ENCODE data around the gene ATPAF2. TPM values are rescaled to one million over a fixed set of nuclear protein-coding genes. Genes with fewer than 3 reads are reported as not detected.
A peak's percentile ranks its signal among the peaks of the same experiment; 100 is the strongest.

ATPAF2 gene
- total RNA-seq, 3 donors from 2014 or later (not counting 1 experiment from before 2014, with no cell fraction given) = 31.4 to 43.4 (median 41.5) TPM

DNA sequence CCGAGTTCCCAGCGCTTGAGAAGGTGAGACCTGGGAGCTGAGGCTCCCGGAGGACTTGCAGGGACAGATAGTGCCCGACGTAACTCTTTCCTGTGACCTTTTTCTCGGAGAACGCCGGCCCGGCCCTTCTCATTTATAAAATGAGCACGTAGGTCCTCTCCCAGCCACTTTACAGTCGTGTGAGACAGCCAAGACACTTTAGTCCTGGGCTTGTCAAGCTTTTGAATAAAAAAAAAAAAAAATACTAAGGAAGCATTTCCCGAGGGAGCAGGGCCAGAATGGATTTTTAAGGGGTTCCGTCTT, 66.1 kb downstream of the ATPAF2 start:
- no peaks in the 10 kb centered on the region for H3K27me3 Mint-ChIP-seq (ENCODE audit: low read depth in 2 of 2)
- TF ChIP-seq, protein P1, sequence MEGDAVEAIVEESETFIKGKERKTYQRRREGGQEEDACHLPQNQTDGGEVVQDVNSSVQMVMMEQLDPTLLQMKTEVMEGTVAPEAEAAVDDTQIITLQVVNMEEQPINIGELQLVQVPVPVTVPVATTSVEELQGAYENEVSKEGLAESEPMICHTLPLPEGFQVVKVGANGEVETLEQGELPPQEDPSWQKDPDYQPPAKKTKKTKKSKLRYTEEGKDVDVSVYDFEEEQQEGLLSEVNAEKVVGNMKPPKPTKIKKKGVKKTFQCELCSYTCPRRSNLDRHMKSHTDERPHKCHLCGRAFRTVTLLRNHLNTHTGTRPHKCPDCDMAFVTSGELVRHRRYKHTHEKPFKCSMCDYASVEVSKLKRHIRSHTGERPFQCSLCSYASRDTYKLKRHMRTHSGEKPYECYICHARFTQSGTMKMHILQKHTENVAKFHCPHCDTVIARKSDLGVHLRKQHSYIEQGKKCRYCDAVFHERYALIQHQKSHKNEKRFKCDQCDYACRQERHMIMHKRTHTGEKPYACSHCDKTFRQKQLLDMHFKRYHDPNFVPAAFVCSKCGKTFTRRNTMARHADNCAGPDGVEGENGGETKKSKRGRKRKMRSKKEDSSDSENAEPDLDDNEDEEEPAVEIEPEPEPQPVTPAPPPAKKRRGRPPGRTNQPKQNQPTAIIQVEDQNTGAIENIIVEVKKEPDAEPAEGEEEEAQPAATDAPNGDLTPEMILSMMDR (IDR thresholded peaks at IDR 0.05) = no peak
- Histone ChIP-seq H3K4me3 (ENCODE audit: low read length) (peak overlapping the region; percentile 45), H3K9me3 (ENCODE audit: control insufficient read depth, insufficient read depth, low read length) (no peaks in the 10 kb centered on the region), H3K27me3 (ENCODE audit: control insufficient read depth, insufficient read depth, low read length) (no peaks in the 10 kb centered on the region), H3K4me1 (ENCODE audit: control insufficient read depth, insufficient read depth, low read length) (peaks cover 13% of the 10 kb centered on the region), H3K27ac (ENCODE audit: low read length) (peak overlapping the region; percentile 72), H3K36me3 (ENCODE audit: control insufficient read depth, insufficient read depth, low read length) (no peaks in the 10 kb centered on the region)
- peak overlapping the region; percentile 95 to 96 for H3K27ac Mint-ChIP-seq
- H3K4me1 Mint-ChIP-seq = peaks cover 25 to 27% of the 10 kb centered on the region in 2 donors
- H3K4me3 Mint-ChIP-seq = peak overlapping the region; percentile 99
- no peaks in the 10 kb centered on the region for H3K9me3 Mint-ChIP-seq
- H3K36me3 Mint-ChIP-seq = no peaks in the 10 kb centered on the region
- DNase-seq = no peak
- no peak for ATAC-seq
- WGBS (ENCODE audit: insufficient coverage) = 7% methylated on average over 13 of the region's 13 CpGs
- intact Hi-C loops (cut with micrococcal nuclease) = loop anchor here (1.0 to 5.0 kb wide), 3 partner anchors 66 to 291 kb away; partner anchors contain the start of genes ATPAF2, GID4 and RAI1

DNA sequence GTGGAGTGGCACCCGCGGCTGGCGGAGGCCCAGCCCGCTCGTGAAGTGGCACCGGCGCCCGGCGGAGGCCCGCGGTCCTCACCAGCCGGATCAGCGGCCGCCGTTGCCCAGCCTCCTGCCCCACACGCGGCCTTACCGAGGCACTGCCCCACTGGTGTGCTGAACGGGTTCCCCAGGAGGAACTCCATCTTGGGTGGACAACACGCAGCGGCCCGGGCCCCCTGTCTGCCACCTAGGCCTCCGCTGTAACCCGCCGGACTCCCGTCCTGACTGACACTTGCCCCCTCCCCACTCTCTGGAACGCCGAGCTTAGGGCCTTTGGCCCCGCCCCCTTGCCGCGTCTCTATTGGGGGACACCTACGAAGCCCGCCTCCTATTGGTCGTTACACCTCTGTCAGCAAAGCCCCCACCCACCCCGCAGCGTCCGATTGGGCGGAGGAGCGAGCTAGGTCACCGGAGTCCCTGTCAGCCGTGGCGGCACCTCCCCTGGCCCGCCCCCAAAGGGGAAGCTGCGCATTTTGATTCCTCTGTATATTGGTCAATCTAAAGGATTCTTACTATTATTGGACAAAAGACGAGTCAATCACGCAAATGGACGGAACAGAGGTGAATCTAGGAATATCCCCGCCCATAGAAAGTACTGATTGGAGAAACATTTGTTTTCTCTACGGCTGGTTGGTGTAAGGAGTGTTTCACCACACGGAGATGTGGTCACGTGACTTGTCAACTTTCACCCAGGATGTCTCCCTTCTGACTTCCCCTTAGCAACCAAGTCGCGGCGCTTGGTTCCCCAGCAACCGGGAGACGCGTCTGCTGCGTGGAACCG, 66.6 kb downstream of the ATPAF2 start, which contains the start of the genes DRC3 and TOM1L2:
TSS of gene DRC3 (plus strand) at position 737 of the 826 bp plus-strand sequence. CDS start 4,737 bp downstream, outside the sequence.
TSS of gene TOM1L2 (minus strand) at position 275 of the 826 bp plus-strand sequence. CDS start at position 188, 87 bp downstream.
- H3K4me3 ChIP-seq (ENCODE audit: low read length) = peak within 1 kb of the TSS; percentile 72

DNA sequence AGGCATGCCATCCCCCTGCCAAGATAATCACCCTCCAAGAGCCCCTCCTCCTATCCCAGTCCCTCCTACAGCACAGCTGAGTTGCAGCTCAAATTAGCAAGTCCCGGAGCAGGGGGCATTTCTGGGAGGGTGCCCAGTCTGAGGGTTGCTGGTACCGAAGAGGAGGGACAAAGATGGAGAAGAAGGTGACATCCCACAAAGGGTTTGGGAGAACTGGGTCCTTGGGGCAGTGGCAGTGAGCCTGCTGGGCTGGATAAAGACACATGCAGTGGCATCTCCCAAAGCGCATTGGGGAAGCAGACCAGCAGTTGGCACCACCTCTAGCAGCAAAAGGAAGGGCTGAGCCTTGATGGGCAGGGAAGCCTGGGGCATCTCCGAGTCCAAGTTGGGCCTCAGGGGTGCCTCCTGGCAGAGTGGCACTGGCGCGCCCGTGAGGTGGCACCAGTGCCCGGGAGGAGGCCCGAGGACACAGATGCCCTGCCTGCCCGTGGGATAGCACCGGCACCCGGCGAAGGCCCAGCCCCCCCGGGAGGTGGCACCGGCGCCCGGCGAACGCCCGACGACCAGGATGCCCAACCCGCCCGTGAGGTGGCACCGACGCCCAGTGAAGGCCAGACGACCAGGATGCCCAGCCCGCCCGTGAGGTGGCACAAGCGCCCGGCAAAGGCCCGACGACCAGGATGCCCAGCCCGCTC, 67.4 kb downstream of the ATPAF2 start:
- no peaks in the 10 kb centered on the region for H3K36me3 ChIP-seq (ENCODE audit: control insufficient read depth, insufficient read depth, low read length)
- no peaks in the 10 kb centered on the region for H3K36me3 Mint-ChIP-seq
- peak overlapping the region; percentile 99 for H3K4me3 Mint-ChIP-seq
- 3% methylated on average over 33 of the region's 33 CpGs for WGBS (ENCODE audit: insufficient coverage)
- H3K9me3 Mint-ChIP-seq = no peaks in the 10 kb centered on the region
- peak overlapping the region; percentile 81 for H3K27ac ChIP-seq (ENCODE audit: low read length)
- intact Hi-C loops (cut with micrococcal nuclease) = loop anchor here (1.0 to 5.0 kb wide), 3 partner anchors 68 to 289 kb away; partner anchors contain the start of genes ATPAF2, GID4 and RAI1
- H3K4me1 ChIP-seq (ENCODE audit: control insufficient read depth, insufficient read depth, low read length) = peaks cover 13% of the 10 kb centered on the region
- H3K27me3 ChIP-seq (ENCODE audit: control insufficient read depth, insufficient read depth, low read length) = no peaks in the 10 kb centered on the region
- H3K4me1 Mint-ChIP-seq = peaks cover 33 to 40% of the 10 kb centered on the region in 2 donors
- no peaks in the 10 kb centered on the region for H3K9me3 ChIP-seq (ENCODE audit: control insufficient read depth, insufficient read depth, low read length)
- no peak for ATAC-seq
- H3K27me3 Mint-ChIP-seq (ENCODE audit: low read depth in 2 of 2) = no peaks in the 10 kb centered on the region
- no peak for DNase-seq
- TF ChIP-seq, protein P1 (IDR thresholded peaks at IDR 0.05) = no peak
- H3K4me3 ChIP-seq (ENCODE audit: low read length) = peak overlapping the region; percentile 72
- peak overlapping the region; percentile 95 to 96 for H3K27ac Mint-ChIP-seq

More for the DNA sequence above, 66.6 kb downstream of the ATPAF2 start, which contains the start of the genes DRC3 and TOM1L2:
- TF ChIP-seq, protein P1 (IDR thresholded peaks at IDR 0.05) = no peak
- H3K36me3 ChIP-seq (ENCODE audit: control insufficient read depth, insufficient read depth, low read length) = no peaks in the 10 kb centered on the region
- ATAC-seq = peak; percentile 87 to 96 (median 88)
- peak within 1 kb of the TSS; percentile 81 for H3K27ac ChIP-seq (ENCODE audit: low read length)
- no peaks in the 10 kb centered on the region for H3K9me3 ChIP-seq (ENCODE audit: control insufficient read depth, insufficient read depth, low read length)
- H3K4me1 ChIP-seq (ENCODE audit: control insufficient read depth, insufficient read depth, low read length) = peaks cover 13% of the 10 kb centered on the region
- Mint-ChIP-seq H3K4me1 (peaks cover 26 to 33% of the 10 kb centered on the region in 2 donors), H3K27ac (peak within 1 kb of the TSS; percentile 95 to 96), H3K27me3 (ENCODE audit: low read depth in 2 of 2) (no peaks in the 10 kb centered on the region), H3K36me3 (no peaks in the 10 kb centered on the region), H3K9me3 (no peaks in the 10 kb centered on the region), H3K4me3 (peak within 1 kb of the TSS; percentile 99)
- intact Hi-C loops (cut with micrococcal nuclease) = loop anchor here (1.0 to 5.0 kb wide), 3 partner anchors 67 to 290 kb away; partner anchors contain the start of genes ATPAF2, GID4 and RAI1
- H3K27me3 ChIP-seq (ENCODE audit: control insufficient read depth, insufficient read depth, low read length) = no peaks in the 10 kb centered on the region
- peak; percentile 99 for DNase-seq
- WGBS (ENCODE audit: insufficient coverage) = under 1% methylated on average over 59 of the region's 59 CpGs

Data from natural killer cell (primary cell).